Rectal smooth muscle tissue (tissue), 1 donor: ENCODE measurements around the gene NMRK2.
"Not testable (repeated sequence)": the region's sequence is repeated elsewhere in the genome, so short reads cannot be mapped to it uniquely, and the experiment has no call there.

ENCODE experiments used
- H3K27ac ChIP-seq: one replicate; pipeline ENCODE4 v1.7.0; 2013; ENCODE audit warnings: low read depth, low read length, inconsistent platforms
- H3K27me3 ChIP-seq: one replicate; pipeline ENCODE4 v1.7.0; 2013; ENCODE audit warnings: low read length; ENCODE audit not compliant: control insufficient read depth, insufficient read depth
- H3K36me3 ChIP-seq: one replicate; pipeline ENCODE4 v1.7.0; 2013; ENCODE audit warnings: low read length; ENCODE audit not compliant: control insufficient read depth, insufficient read depth
- H3K4me1 ChIP-seq: one replicate; pipeline ENCODE4 v1.7.0; 2013; ENCODE audit warnings: low read length; ENCODE audit not compliant: control insufficient read depth, insufficient read depth
- H3K4me3 ChIP-seq: one replicate; pipeline ENCODE4 v1.7.0; 2013; ENCODE audit warnings: low read length
- H3K9ac ChIP-seq: one replicate; pipeline ENCODE4 v1.7.0; 2013; ENCODE audit warnings: low read length

NMRK2 gene

GRCh38 chr19:3908266-3909054, 24.4 kb upstream of the NMRK2 start:
- Histone ChIP-seq H3K36me3 (no peaks in the 10 kb centered on the region), H3K4me1 (no peaks in the 10 kb centered on the region), H3K4me3 (no peak overlapping the region), H3K27ac (no peak overlapping the region), H3K27me3 (no peaks in the 10 kb centered on the region), H3K9ac (no peak overlapping the region)

GRCh38 chr19:3910105-3910504, 22.8 kb upstream of the NMRK2 start:
- Histone ChIP-seq H3K4me1 (no peaks in the 10 kb centered on the region), H3K4me3 (no peak overlapping the region), H3K36me3 (no peaks in the 10 kb centered on the region), H3K27ac (no peak overlapping the region), H3K9ac (no peak overlapping the region), H3K27me3 (no peaks in the 10 kb centered on the region)

GRCh38 chr19:3914199-3914598, 18.7 kb upstream of the NMRK2 start:
- no peaks in the 10 kb centered on the region for H3K36me3 ChIP-seq
- H3K4me3 ChIP-seq = no peak overlapping the region
- H3K4me1 ChIP-seq = no peaks in the 10 kb centered on the region
- no peaks in the 10 kb centered on the region for H3K27me3 ChIP-seq
- H3K27ac ChIP-seq = no peak overlapping the region
- H3K9ac ChIP-seq = no peak overlapping the region

- Histone ChIP-seq H3K36me3 (no peaks in the 10 kb centered on the region), H3K4me1 (no peaks in the 10 kb centered on the region), H3K4me3 (no peak overlapping the region), H3K27ac (no peak overlapping the region), H3K9ac (no peak overlapping the region), H3K27me3 (no peaks in the 10 kb centered on the region)
Observed at GRCh38 chr19:3916033-3916432, 16.8 kb upstream of the NMRK2 start.

GRCh38 chr19:3919793-3920192, 13.1 kb upstream of the NMRK2 start:
- Histone ChIP-seq H3K9ac (no peak overlapping the region), H3K27ac (no peak overlapping the region), H3K4me3 (no peak overlapping the region), H3K36me3 (no peaks in the 10 kb centered on the region), H3K27me3 (no peaks in the 10 kb centered on the region), H3K4me1 (no peaks in the 10 kb centered on the region)

GRCh38 chr19:3923096-3923758, 9.6 kb upstream of the NMRK2 start:
- Histone ChIP-seq H3K9ac (no peak overlapping the region), H3K36me3 (no peaks in the 10 kb centered on the region), H3K4me1 (no peaks in the 10 kb centered on the region), H3K4me3 (no peak overlapping the region), H3K27ac (no peak overlapping the region), H3K27me3 (no peaks in the 10 kb centered on the region)

GRCh38 chr19:3923912-3924311, 9.0 kb upstream of the NMRK2 start:
- Histone ChIP-seq H3K36me3 (no peaks in the 10 kb centered on the region), H3K4me3 (no peak overlapping the region), H3K4me1 (no peaks in the 10 kb centered on the region), H3K9ac (no peak overlapping the region), H3K27me3 (no peaks in the 10 kb centered on the region), H3K27ac (no peak overlapping the region)

GRCh38 chr19:3931041-3931440, 1.8 kb upstream of the NMRK2 start:
- Histone ChIP-seq H3K36me3 (no peaks in the 10 kb centered on the region), H3K4me1 (no peaks in the 10 kb centered on the region), H3K9ac (no peak overlapping the region), H3K4me3 (no peak overlapping the region), H3K27me3 (peaks cover 6% of the 10 kb centered on the region), H3K27ac (no peak overlapping the region)

- H3K9ac ChIP-seq = no peak overlapping the region
Observed at GRCh38 chr19:3936506-3937442, 3.9 kb downstream of the NMRK2 start.

GRCh38 chr19:3938300-3938950, 5.6 kb downstream of the NMRK2 start:
- not testable (repeated sequence) for H3K27me3 ChIP-seq, H3K27ac ChIP-seq, H3K36me3 ChIP-seq, H3K4me1 ChIP-seq, H3K9ac ChIP-seq, H3K4me3 ChIP-seq

More at GRCh38 chr19:3936506-3937442, 3.9 kb downstream of the NMRK2 start:
- Histone ChIP-seq H3K27ac (no peak overlapping the region), H3K36me3 (no peaks in the 10 kb centered on the region), H3K4me3 (no peak overlapping the region), H3K4me1 (no peaks in the 10 kb centered on the region), H3K27me3 (peaks cover 6% of the 10 kb centered on the region)

GRCh38 chr19:3942790-3943409, 10.0 kb downstream of the NMRK2 start:
- Histone ChIP-seq H3K27me3 (no peaks in the 10 kb centered on the region), H3K36me3 (no peaks in the 10 kb centered on the region), H3K4me1 (no peaks in the 10 kb centered on the region), H3K4me3 (no peak overlapping the region), H3K9ac (no peak overlapping the region), H3K27ac (no peak overlapping the region)
